VCaP (cell line): ENCODE data around the gene KRTAP10-12.
"Not testable (repeated sequence)": the region's sequence is repeated elsewhere in the genome, so short reads cannot be mapped to it uniquely, and the experiment has no call there.

Experiments
- H3K27ac ChIP-seq: fragments of 450-650 bp; 2 replicates; pipeline ENCODE4 v1.5.1; 2017
- CTCF ChIP-seq: fragments of 450-650 bp; conservative IDR thresholded peaks from 2 replicates; pipeline ENCODE4 v1.5.1; 2017; ENCODE audit warnings: mild to moderate bottlenecking, moderate library complexity

Gene KRTAP10-12

DNA sequence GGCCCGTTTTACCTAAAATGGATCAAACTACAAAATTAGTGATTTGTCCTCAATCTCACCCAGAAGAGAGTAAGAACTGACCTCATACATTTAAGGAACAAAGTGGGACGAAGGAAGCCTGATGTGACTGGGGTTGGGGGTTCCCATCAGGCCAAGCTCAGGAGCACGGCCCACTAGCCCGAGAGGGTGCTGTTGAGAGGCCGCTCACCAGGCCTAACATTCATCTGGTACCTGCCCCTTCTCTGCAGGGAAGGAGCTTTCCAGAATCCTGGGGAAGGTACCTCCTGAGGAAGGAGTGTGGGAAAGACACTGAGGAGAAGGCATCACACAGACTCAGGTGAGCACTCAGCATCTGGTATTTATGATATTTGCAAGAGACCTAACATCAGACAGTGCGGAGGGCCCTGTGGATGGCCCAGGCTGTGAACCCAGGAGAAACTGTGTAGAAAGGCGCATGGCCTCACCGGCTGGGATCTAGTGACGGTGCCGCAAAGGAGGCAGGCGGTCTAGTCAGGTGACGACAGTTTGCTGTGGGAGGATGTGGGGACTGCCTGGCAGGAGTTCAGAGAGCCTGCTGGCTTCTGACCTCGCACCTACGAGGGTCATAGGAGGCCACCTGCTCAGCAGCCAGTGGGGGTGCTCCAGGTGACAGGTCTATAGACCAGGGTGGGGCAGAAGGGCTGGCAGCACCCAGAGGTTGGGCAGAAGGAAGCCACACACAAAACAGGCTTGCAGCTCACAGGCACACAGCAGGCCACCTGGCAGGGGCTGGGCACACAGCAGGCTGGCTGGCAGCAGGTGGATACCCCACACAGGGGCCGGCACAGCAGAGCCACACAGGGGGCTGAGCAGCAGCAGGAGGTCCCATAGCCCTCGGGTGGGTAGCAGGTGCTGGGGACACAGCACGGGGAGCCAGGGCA lies 43.1 kb upstream of the KRTAP10-12 start:
- no peak overlapping the region for H3K27ac ChIP-seq
- no peak for TF ChIP-seq CTCF

GRCh38 chr21:44654576-44655175 lies 42.3 kb upstream of the KRTAP10-12 start, which contains the start of gene KRTAP12-4:
Gene KRTAP12-4, minus strand, starts transcription at chr21:44654659. Its CDS starts 45 bp downstream, at chr21:44654614.
- TF ChIP-seq CTCF = no peak
- no peak within 1 kb of the TSS for H3K27ac ChIP-seq

GRCh38 chr21:44656868-44657267 lies 40.1 kb upstream of the KRTAP10-12 start:
- TF ChIP-seq CTCF = no peak

DNA sequence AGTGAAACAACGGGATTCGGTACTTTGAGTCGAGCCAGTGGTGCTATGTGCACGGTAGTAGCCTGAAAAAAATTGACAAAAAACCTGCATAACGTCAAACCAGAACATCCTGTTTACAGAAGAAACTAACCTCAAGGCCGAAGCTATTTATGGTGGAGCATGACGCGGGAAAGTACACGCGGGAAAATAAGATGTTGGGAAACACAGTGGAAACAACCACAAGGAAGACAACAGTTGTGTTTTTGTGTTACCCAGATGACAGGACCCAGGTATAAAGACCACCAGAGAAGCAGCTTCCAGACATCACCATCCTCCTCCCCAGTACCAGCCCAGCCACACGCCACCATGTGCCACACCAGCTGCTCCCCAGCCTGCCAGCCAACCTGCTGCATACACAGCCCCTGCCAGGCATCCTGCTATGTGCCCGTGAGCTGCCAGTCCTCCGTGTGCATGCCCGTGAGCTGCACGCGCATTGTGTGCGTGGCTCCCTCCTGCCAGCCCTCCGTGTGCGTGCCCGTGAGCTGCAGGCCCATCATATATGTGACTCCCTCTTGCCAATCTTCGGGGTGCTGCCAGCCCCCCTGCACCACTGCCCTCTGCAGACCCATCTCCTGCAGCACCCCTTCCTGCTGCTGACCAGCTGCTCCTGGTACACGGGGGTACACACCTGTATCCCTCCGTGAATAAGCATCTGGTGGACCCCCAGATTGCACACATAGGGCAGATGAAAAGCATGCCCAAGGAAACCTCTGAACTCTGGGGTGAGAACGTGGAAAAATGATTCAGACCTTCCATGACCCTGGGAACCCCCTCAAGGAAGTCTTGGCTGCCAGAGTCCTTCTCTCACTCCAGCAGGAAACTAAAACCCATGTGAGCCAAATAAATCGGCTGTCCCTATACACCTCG lies 39.1 kb upstream of the KRTAP10-12 start, which contains the start of gene KRTAP12-3:
KRTAP12-3 (plus strand) TSS at position 298 of the 906 bp plus-strand sequence; CDS start at position 346, 48 bp downstream.
- H3K27ac ChIP-seq = no peak within 1 kb of the TSS
- TF ChIP-seq CTCF = no peak

More at GRCh38 chr21:44656868-44657267, 40.1 kb upstream of the KRTAP10-12 start:
- no peak overlapping the region for H3K27ac ChIP-seq

- no peak for TF ChIP-seq CTCF
- no peak overlapping the region for H3K27ac ChIP-seq
Observed at GRCh38 chr21:44658541-44658910, 38.4 kb upstream of the KRTAP10-12 start.

DNA sequence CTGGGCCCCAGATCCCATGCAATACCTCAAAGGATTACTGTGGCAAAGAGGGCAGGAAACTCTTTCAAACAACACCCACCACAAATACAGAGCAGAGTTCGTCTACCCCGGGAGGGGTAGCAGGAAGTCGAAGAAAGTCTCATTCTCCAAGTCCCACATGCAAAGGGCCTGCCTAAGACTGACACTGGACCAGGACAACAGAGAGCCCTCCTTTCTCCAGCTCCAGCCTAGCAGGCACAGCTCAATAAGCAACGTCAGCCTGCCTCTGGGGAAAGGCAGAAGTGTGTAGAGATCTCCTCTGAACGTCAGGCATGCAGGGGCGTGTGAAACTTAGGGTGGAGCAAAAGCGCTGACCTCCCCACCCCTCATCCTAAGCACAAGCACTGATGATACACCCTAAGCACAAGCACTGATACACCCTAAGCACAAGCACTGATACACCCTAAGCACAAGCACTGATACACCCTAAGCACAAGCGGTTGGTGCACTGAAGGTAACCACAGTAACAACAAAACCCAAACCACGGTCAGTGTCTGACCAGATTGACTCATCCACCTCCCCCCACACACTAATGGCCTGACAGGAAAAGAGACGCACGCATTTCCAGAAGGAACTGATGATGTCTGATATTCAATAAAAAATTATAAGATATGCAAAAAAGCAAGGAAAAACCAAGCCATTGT lies 37.9 kb upstream of the KRTAP10-12 start:
- no peak for TF ChIP-seq CTCF
- H3K27ac ChIP-seq = no peak overlapping the region

- not testable (repeated sequence) for H3K27ac ChIP-seq
Observed at GRCh38 chr21:44661567-44661966, 35.4 kb upstream of the KRTAP10-12 start.
